Endothelial cell (in vitro differentiated cells): Measurements from ENCODE around the gene SMR3A. TPM values are rescaled to one million over a fixed set of nuclear protein-coding genes. Genes with fewer than 3 reads are reported as not detected.
A peak's percentile ranks its signal among the peaks of the same experiment; 100 is the strongest.

Source experiments
- DNase-seq: peaks from one replicate; pipeline ENCODE4 v3.0.0; 2021; ENCODE audit warnings: low spot score
- H3K27ac Mint-ChIP-seq: one replicate; pipeline ENCODE4 v1.8.0; 2021; ENCODE audit warnings: mixed read lengths, inconsistent platforms; ENCODE audit not compliant: unreplicated experiment
- H3K27me3 Mint-ChIP-seq: one replicate; pipeline ENCODE4 v1.8.0; 2021; ENCODE audit warnings: mild to moderate bottlenecking, moderate library complexity, mixed read lengths, inconsistent platforms; ENCODE audit not compliant: unreplicated experiment
- H3K36me3 Mint-ChIP-seq: one replicate; pipeline ENCODE4 v1.8.0; 2021; ENCODE audit warnings: mild to moderate bottlenecking, low read depth, mixed read lengths, inconsistent platforms; ENCODE audit not compliant: unreplicated experiment
- H3K4me1 Mint-ChIP-seq: one replicate; pipeline ENCODE4 v1.8.0; 2021; ENCODE audit warnings: mild to moderate bottlenecking, mixed read lengths, inconsistent platforms; ENCODE audit not compliant: unreplicated experiment
- H3K4me3 Mint-ChIP-seq: one replicate; pipeline ENCODE4 v1.8.0; 2021; ENCODE audit warnings: mild to moderate bottlenecking, mixed read lengths, inconsistent platforms; ENCODE audit not compliant: unreplicated experiment
- H3K9me3 Mint-ChIP-seq: one replicate; pipeline ENCODE4 v1.8.0; 2021; ENCODE audit warnings: mixed read lengths, inconsistent platforms; ENCODE audit not compliant: unreplicated experiment
- total RNA-seq: library from RNA; stranded (reverse); fragmentation: NEBNext Ultra II Directional; extraction: Animal tissue kit (Norgen Biotek cat#: 25700); gene quantifications from one replicate; pipeline ENCODE4 v1.2.1, GENCODE V29; 2021; ENCODE audit not compliant: unreplicated experiment
- TF ChIP-seq, protein P1 (sequence below): fragments of 200-600 bp; sonication (generic); IDR thresholded peaks from one replicate; pipeline ENCODE4 v1.5.0; 2021; ENCODE audit warnings: antibody characterized with exemption; ENCODE audit not compliant: unreplicated experiment

The SMR3A gene
- total RNA-seq, 1 donor from 2014 or later: not detected

DNA sequence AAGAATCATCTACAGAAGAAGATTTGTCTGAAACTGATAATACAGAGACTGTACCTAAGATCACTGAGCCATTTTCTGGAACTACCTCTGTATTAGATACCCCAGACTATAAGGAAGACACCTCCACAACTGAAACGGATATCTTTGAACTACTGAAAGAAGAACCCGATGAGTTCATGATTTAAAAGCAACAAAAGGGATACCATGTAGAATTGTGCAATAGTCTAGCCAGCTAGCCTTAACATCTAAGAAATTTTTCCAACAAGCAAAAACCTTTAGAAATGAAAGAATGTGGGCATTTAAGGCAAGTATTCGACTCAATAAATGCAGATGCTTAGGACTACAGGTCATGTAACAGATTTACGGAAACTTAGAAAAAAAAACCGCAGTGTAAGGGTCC, 24.5 kb upstream of the SMR3A start:
- H3K4me1 Mint-ChIP-seq: no peaks in the 10 kb centered on the region
- H3K36me3 Mint-ChIP-seq: no peaks in the 10 kb centered on the region
- no peaks in the 10 kb centered on the region for H3K9me3 Mint-ChIP-seq
- H3K27ac Mint-ChIP-seq: no peak overlapping the region
- TF ChIP-seq, protein P1, sequence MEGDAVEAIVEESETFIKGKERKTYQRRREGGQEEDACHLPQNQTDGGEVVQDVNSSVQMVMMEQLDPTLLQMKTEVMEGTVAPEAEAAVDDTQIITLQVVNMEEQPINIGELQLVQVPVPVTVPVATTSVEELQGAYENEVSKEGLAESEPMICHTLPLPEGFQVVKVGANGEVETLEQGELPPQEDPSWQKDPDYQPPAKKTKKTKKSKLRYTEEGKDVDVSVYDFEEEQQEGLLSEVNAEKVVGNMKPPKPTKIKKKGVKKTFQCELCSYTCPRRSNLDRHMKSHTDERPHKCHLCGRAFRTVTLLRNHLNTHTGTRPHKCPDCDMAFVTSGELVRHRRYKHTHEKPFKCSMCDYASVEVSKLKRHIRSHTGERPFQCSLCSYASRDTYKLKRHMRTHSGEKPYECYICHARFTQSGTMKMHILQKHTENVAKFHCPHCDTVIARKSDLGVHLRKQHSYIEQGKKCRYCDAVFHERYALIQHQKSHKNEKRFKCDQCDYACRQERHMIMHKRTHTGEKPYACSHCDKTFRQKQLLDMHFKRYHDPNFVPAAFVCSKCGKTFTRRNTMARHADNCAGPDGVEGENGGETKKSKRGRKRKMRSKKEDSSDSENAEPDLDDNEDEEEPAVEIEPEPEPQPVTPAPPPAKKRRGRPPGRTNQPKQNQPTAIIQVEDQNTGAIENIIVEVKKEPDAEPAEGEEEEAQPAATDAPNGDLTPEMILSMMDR: no peak
- no peaks in the 10 kb centered on the region for H3K27me3 Mint-ChIP-seq
- H3K4me3 Mint-ChIP-seq: no peak overlapping the region
- DNase-seq: no peak

DNA sequence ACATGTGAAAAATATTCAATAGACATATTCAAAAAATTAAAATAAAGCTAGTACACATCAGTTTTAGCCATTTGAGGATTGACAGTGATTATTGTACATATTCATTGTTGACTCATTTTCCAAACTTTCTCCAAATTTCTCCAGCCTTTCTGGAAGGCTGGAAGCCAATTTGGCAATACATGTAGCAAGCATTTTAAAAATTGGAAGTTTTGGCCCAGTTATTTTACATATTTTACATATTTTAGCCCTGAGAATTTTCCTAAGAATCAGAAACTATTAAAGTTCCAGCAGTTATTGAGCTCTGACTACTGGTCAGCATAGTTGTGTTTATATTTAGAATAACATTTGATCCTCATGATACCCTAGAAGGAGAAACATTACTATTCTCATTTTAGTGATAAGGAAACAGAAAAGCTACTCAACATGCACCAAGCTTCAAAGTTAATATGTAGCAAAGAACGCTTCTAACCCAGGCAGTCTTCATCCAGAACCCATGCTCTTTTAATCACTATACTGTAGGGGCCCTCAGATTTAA, 22.6 kb upstream of the SMR3A start:
- H3K27ac Mint-ChIP-seq: no peak overlapping the region
- no peak overlapping the region for H3K4me3 Mint-ChIP-seq
- no peaks in the 10 kb centered on the region for H3K9me3 Mint-ChIP-seq
- no peaks in the 10 kb centered on the region for H3K36me3 Mint-ChIP-seq
- TF ChIP-seq, protein P1: no peak
- H3K27me3 Mint-ChIP-seq: no peaks in the 10 kb centered on the region
- no peak for DNase-seq
- no peaks in the 10 kb centered on the region for H3K4me1 Mint-ChIP-seq

DNA sequence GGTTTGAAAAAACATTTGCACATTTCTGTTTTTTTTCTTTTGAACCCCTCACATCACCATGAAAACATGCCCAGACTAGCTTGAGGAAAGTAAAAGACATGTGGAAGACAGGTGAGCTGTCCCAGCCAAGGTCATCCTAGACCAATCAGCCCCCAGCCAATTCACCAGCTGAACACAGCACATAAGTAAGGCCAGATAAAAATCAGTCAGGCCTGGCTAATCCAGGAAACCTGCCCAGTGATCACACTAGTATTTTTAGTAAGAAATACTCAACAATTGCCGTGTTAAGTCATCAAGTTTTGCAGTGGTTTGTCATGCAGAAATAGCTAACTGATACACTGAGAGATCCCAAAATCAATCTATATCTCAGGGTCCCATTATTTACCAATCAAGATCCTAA, 4.4 kb upstream of the SMR3A start:
- TF ChIP-seq, protein P1: no peak
- no peak overlapping the region for H3K27ac Mint-ChIP-seq
- H3K4me1 Mint-ChIP-seq: no peaks in the 10 kb centered on the region
- H3K27me3 Mint-ChIP-seq: no peaks in the 10 kb centered on the region
- H3K9me3 Mint-ChIP-seq: no peaks in the 10 kb centered on the region
- DNase-seq: no peak
- H3K36me3 Mint-ChIP-seq: no peaks in the 10 kb centered on the region
- H3K4me3 Mint-ChIP-seq: no peak overlapping the region

DNA sequence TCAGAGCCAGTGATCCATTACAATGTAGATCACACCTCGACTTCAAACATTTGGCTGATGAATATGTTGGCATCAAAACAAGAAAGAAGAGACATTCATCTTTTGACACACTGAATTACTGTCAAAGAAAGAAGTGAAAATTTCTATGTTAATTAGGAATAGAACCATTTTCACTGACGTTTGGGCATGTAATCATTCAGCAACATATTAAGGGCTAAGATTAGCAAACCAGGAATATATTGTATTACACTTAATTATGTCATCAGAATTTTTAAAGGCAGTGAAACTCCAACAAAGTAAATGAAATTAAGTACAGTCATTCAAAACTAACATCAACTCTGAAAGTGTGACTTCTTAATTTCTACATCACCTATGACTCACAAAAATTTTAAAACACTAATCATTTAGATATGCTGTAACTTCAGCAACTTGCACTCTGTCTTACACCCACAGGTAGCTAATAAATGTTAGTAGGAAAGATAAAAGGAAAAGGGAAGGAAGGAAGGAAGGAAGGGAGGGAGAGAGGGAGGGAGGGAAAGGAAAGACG, 1.4 kb upstream of the SMR3A start:
- no peaks in the 10 kb centered on the region for H3K27me3 Mint-ChIP-seq
- H3K9me3 Mint-ChIP-seq: no peaks in the 10 kb centered on the region
- no peak overlapping the region for H3K4me3 Mint-ChIP-seq
- TF ChIP-seq, protein P1: no peak
- DNase-seq: no peak
- H3K27ac Mint-ChIP-seq: peak overlapping the region; percentile 3
- no peaks in the 10 kb centered on the region for H3K36me3 Mint-ChIP-seq
- no peaks in the 10 kb centered on the region for H3K4me1 Mint-ChIP-seq

DNA sequence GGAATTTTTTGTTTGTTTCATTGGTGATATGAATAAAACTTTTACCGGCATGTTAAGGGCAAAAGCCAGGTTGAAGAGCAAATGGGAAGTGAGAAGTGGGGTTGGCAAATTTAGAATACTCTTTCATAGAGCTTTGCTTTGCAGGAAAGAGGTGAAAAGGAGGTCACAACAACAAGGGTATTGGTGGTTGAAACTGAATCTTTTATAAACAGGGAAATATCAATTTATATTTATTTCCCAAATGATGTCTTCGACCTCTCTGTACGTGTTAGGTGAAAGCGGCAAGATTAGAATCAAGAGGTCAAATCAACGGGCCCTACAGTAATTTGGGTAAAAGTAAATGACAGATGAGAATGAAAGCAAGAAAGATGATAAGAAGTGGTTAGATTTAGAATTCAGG, 3.4 kb downstream of the SMR3A start:
- H3K36me3 Mint-ChIP-seq: no peaks in the 10 kb centered on the region
- TF ChIP-seq, protein P1: no peak
- H3K27me3 Mint-ChIP-seq: peaks cover 3% of the 10 kb centered on the region
- H3K27ac Mint-ChIP-seq: no peak overlapping the region
- H3K4me3 Mint-ChIP-seq: no peak overlapping the region
- H3K4me1 Mint-ChIP-seq: no peaks in the 10 kb centered on the region
- H3K9me3 Mint-ChIP-seq: no peaks in the 10 kb centered on the region
- DNase-seq: no peak
